ENCODE measurements around the gene ACOT7. TPM values are rescaled to one million over a fixed set of nuclear protein-coding genes. Genes with fewer than 3 reads are reported as not detected.

The ACOT7 gene
- total RNA-seq, 1 experiment from 2014 or later, result 165 TPM

DNA sequence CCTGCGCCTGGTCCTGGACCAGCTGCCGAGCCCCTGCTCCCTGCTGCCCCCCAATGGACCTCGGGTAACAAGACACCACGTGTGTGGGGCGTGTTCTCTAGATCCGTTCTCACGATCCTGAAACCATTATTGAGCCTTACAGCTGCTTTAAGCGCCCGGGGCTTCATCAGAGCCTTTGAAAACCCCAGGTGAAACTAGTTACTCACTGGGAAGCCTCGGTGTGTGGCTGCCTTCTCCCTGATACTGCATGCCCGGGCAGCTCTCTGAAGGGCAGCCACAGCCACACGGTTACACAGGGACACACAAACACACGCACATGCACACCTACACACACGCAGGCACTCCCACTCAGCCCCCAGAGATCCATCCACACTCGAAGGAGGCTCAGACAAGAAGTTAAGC, 20.9 kb upstream of the ACOT7 start:
- ChIA-PET CTCF (interaction anchor here (0.9 to 2.8 kb wide), 2 partner anchors 9 to 23 kb away, joined by 4 to 14 read pairs; no protein-coding TSS in a partner anchor), POLR2A (ENCODE audit: unreplicated experiment) (interaction anchor here (0.6 kb wide), 1 partner anchor 21 kb away, joined by 6 read pairs; the partner anchor contains the start of gene ACOT7)
- Histone ChIP-seq H3K36me3 (ENCODE audit: low read depth, low read length) (no peaks in the 10 kb centered on the region), H3K79me2 (ENCODE audit: low read length) (no peaks in the 10 kb centered on the region; the same call in 1 of the 2 replicates), H2AFZ (ENCODE audit: low read length) (0 out of 2 replicates have a peak overlapping the region, but pooled peaks have one; percentile 20), H3K9me2 (replicated peaks; ENCODE audit: low read length) (no peaks in the 10 kb centered on the region), H4K20me1 (ENCODE audit: low read length) (0 out of 2 replicates have a peak, but pooled peaks cover 6% of the 10 kb centered on the region), H3K4me1 (ENCODE audit: insufficient read depth, low read length) (peaks cover 46% of the 10 kb centered on the region), H3K27me3 (ENCODE audit: low read length) (no peaks in the 10 kb centered on the region), H3K27ac (ENCODE audit: low read length) (peak overlapping the region; percentile 67), H3F3A (ENCODE audit: low read length, unreplicated experiment) (no peaks in the 10 kb centered on the region), H3K9ac (ENCODE audit: low read length) (peak overlapping the region; percentile 13), H3K4me3 (ENCODE audit: low read length) (no peak overlapping the region), H3K4me2 (ENCODE audit: low read length) (peak overlapping the region; percentile 32), H3K9me3 (ENCODE audit: low read length) (no peaks in the 10 kb centered on the region)
- TF ChIP-seq, protein P1, sequence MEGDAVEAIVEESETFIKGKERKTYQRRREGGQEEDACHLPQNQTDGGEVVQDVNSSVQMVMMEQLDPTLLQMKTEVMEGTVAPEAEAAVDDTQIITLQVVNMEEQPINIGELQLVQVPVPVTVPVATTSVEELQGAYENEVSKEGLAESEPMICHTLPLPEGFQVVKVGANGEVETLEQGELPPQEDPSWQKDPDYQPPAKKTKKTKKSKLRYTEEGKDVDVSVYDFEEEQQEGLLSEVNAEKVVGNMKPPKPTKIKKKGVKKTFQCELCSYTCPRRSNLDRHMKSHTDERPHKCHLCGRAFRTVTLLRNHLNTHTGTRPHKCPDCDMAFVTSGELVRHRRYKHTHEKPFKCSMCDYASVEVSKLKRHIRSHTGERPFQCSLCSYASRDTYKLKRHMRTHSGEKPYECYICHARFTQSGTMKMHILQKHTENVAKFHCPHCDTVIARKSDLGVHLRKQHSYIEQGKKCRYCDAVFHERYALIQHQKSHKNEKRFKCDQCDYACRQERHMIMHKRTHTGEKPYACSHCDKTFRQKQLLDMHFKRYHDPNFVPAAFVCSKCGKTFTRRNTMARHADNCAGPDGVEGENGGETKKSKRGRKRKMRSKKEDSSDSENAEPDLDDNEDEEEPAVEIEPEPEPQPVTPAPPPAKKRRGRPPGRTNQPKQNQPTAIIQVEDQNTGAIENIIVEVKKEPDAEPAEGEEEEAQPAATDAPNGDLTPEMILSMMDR (conservative IDR thresholded peaks at IDR 0.05; ENCODE audit: low read depth, low read length), result peak; percentile 73
- TF ChIP-seq EZH2phosphoT487 (IDR thresholded peaks at IDR 0.05; ENCODE audit: borderline replicate concordance, low read length) (no peak), EZH2 (IDR thresholded peaks at IDR 0.05; ENCODE audit: low read length, unreplicated experiment) (no peak)
- DNase-seq (peak; percentile 50), ATAC-seq (peak; percentile 16)
- intact Hi-C loops (cut with micrococcal nuclease), result no loop called here
- no TSS peak for BruUV-seq (replicated peaks)

DNA sequence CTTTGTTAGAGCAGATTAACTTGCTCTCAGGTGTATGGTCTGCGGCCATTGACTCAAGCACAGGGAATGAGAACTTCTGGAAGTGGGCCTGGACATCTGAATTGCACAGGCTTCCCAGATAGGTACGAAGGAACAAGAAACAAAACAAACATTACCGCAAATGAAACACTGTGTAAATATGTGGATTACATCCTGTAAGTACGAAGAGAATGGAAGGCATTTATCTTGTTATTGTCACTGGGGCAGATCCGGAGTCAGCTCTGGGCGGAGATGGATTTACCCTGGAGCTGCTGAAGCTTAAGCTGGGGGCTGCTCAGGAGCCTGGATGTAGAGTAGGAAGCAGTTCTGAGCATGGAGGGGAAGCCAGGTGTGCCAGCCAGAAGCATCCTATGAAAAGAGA, 19.3 kb upstream of the ACOT7 start:
- CTCF ChIA-PET, result interaction anchor here (0.6 to 2.8 kb wide), 3 partner anchors 10 to 208 kb away, joined by 4 to 14 read pairs (median 6); no protein-coding TSS in a partner anchor
- Histone ChIP-seq H3K4me2 (ENCODE audit: low read length) (peak overlapping the region; percentile 38), H2AFZ (ENCODE audit: low read length) (no peak overlapping the region), H3K36me3 (ENCODE audit: low read depth, low read length) (no peaks in the 10 kb centered on the region), H3K27ac (ENCODE audit: low read length) (peak overlapping the region; percentile 67), H3K9me2 (replicated peaks; ENCODE audit: low read length) (no peaks in the 10 kb centered on the region), H3K4me3 (ENCODE audit: low read length) (no peak overlapping the region), H3K9ac (ENCODE audit: low read length) (no peak overlapping the region), H3K4me1 (ENCODE audit: insufficient read depth, low read length) (peaks cover 45% of the 10 kb centered on the region), H3F3A (ENCODE audit: low read length, unreplicated experiment) (no peaks in the 10 kb centered on the region), H3K79me2 (ENCODE audit: low read length) (no peaks in the 10 kb centered on the region), H4K20me1 (ENCODE audit: low read length) (0 out of 2 replicates have a peak, but pooled peaks cover 1% of the 10 kb centered on the region), H3K9me3 (ENCODE audit: low read length) (no peaks in the 10 kb centered on the region), H3K27me3 (ENCODE audit: low read length) (no peaks in the 10 kb centered on the region)
- TF ChIP-seq EZH2phosphoT487 (IDR thresholded peaks at IDR 0.05; ENCODE audit: borderline replicate concordance, low read length) (no peak), EZH2 (IDR thresholded peaks at IDR 0.05; ENCODE audit: low read length, unreplicated experiment) (no peak)
- TF ChIP-seq, protein P1 (conservative IDR thresholded peaks at IDR 0.05; ENCODE audit: low read depth, low read length), result no peak
- ATAC-seq, result peak; percentile 88
- DNase-seq, result peak; percentile 98
- POLR2A ChIA-PET (ENCODE audit: unreplicated experiment), result no interaction called here
- intact Hi-C loops (cut with micrococcal nuclease), result loop anchor here (1.0 kb wide), 1 partner anchor 10 kb away; no protein-coding TSS in a partner anchor
- no TSS peak for BruUV-seq (replicated peaks)

DNA sequence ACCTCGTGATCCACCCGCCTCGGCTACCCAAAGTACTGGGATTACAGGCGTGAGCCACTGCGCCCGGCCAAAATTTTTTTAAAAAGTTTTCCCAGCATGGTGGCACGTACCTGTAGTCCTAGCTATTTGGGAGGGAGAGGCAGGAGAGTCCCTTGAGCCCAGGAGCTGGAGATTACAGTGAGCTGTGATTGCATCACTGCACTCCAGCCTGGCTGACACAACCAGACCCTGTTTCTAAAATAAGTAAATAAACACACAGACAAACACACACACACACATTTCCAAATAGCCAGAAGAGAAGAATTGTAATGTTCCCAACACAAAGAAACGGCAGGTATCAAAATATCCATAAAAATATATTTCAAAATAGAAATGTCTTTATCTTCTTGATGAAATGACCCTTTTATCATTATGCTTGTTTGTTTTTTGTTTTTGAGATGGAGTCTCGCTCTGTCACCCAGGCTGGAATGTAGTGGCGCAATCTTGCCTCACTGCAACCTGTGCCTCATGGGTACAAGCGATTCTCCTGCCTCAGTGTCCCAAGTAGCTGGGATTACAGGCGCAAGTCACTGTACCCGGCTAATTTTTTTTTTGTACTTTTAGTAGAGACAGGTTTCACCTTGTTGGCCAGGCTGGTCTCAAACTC, 16.8 kb upstream of the ACOT7 start:
- DNase-seq, result no peak

More for the DNA sequence above, 16.8 kb upstream of the ACOT7 start:
- no peaks in the 10 kb centered on the region for H3K9me2 ChIP-seq (replicated peaks; ENCODE audit: low read length)
- H3K4me2 ChIP-seq (ENCODE audit: low read length), result no peak overlapping the region
- H3K4me3 ChIP-seq (ENCODE audit: low read length), result no peak overlapping the region
- H3K27me3 ChIP-seq (ENCODE audit: low read length), result no peaks in the 10 kb centered on the region
- H3K36me3 ChIP-seq (ENCODE audit: low read depth, low read length), result no peaks in the 10 kb centered on the region
- CTCF ChIA-PET, result interaction anchor here (0.9 kb wide), 1 partner anchor 26 kb away, joined by 3 read pairs; no protein-coding TSS in a partner anchor
- TF ChIP-seq EZH2 (IDR thresholded peaks at IDR 0.05; ENCODE audit: low read length, unreplicated experiment) (no peak), EZH2phosphoT487 (IDR thresholded peaks at IDR 0.05; ENCODE audit: borderline replicate concordance, low read length) (no peak)
- TF ChIP-seq, protein P1 (conservative IDR thresholded peaks at IDR 0.05; ENCODE audit: low read depth, low read length), result no peak
- no peaks in the 10 kb centered on the region for H3K9me3 ChIP-seq (ENCODE audit: low read length)
- intact Hi-C loops (cut with micrococcal nuclease), result no loop called here
- no peaks in the 10 kb centered on the region for H4K20me1 ChIP-seq (ENCODE audit: low read length)
- ATAC-seq, result no peak
- no peak overlapping the region for H3K9ac ChIP-seq (ENCODE audit: low read length)
- H3F3A ChIP-seq (ENCODE audit: low read length, unreplicated experiment), result peaks cover under 1% of the 10 kb centered on the region
- no TSS peak for BruUV-seq (replicated peaks)
- H3K27ac ChIP-seq (ENCODE audit: low read length), result no peak overlapping the region
- no peak overlapping the region for H2AFZ ChIP-seq (ENCODE audit: low read length)
- H3K79me2 ChIP-seq (ENCODE audit: low read length), result no peaks in the 10 kb centered on the region
- H3K4me1 ChIP-seq (ENCODE audit: insufficient read depth, low read length), result peaks cover 34% of the 10 kb centered on the region
- POLR2A ChIA-PET (ENCODE audit: unreplicated experiment), result interaction anchor here (0.6 kb wide), 1 partner anchor 25 kb away, joined by 3 read pairs; no protein-coding TSS in a partner anchor

All from PC-3 (cell line).